ENCODE results near the gene ZNF24. TPM values are rescaled to one million over a fixed set of nuclear protein-coding genes. Genes with fewer than 3 reads are reported as not detected.

ZNF24 gene
- total RNA-seq, 1 experiment from 2014 or later, result 57.9 TPM

DNA sequence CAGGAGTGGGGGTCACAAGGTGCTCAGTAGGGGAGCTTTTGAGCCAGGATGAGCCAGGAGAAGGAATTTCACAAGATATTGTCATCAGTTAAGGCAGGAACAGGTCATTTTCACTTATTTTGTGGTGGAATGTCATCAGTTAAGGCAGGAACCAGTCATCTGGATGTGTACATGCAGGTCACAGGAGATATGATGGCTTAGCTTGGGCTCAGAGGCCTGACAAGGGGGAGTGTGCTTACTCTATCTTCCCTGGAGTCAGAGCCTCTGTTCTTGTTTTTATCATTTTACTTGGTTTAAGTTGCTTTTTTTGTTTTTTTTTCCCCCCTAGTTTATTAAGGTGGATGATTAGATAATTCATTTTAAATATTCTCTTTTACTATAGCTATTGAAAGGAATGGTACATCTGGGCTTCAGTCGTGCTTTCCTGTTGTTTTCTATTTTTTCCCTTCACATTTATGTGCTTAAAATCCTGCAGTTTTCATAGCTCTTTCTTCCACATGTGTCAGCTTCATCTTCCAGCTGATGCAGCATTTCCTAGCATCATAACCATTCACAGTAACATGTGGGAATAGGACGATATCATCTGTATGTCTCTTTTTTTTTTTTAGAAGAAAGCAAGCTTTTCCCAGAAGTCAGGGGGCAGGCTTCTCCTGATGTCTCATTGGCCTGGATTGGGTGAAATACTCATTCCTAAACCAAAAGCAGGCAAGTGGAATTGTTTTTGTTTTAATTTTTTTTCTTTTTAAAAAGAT lies 17.5 kb upstream of the ZNF24 start:
- peaks cover 5% of the 10 kb centered on the region; the same call in 1 of the 2 replicates for H3K27me3 Mint-ChIP-seq (ENCODE audit: low read depth)
- DNase-seq, result no peak
- Histone ChIP-seq H3K23me2 (ENCODE audit: insufficient read length, low read depth, low read length, poor library complexity, severe bottlenecking) (no peaks in the 10 kb centered on the region), H3T11ph (ENCODE audit: low read length) (no peak overlapping the region), H3K4me1 (ENCODE audit: insufficient read depth, low read length) (no peaks in the 10 kb centered on the region), H3K79me1 (ENCODE audit: insufficient read depth, low read depth, low read length, poor library complexity, severe bottlenecking) (no peaks in the 10 kb centered on the region), H4K91ac (ENCODE audit: insufficient read length, low read depth, low read length) (no peak overlapping the region), H2BK20ac (ENCODE audit: low read depth, low read length, poor library complexity, severe bottlenecking) (no peak overlapping the region), H3K27me3 (ENCODE audit: insufficient read depth, low read length) (no peaks in the 10 kb centered on the region), H3K9me3 (ENCODE audit: control insufficient read depth, low read depth, low read length) (no peaks in the 10 kb centered on the region), H3K27ac (ENCODE audit: insufficient read length, low read depth, low read length) (no peak overlapping the region), H3K4ac (ENCODE audit: low read depth, low read length) (no peak overlapping the region), H2BK15ac (ENCODE audit: low read depth, low read length) (no peak overlapping the region), H2BK120ac (ENCODE audit: low read depth, low read length, poor library complexity, severe bottlenecking) (no peak overlapping the region), H2AK5ac (ENCODE audit: insufficient read length, low read length) (no peak overlapping the region), H3K9ac (ENCODE audit: extremely low read depth, insufficient read length, low read length) (no peak overlapping the region), H4K20me1 (ENCODE audit: control insufficient read depth, insufficient read depth, insufficient read length) (no peaks in the 10 kb centered on the region), H4K5ac (ENCODE audit: insufficient read length, low read depth, low read length) (no peak overlapping the region), H3K79me2 (ENCODE audit: insufficient read depth, low read length) (no peaks in the 10 kb centered on the region), H2AFZ (ENCODE audit: low read length) (no peak overlapping the region), H3K56ac (ENCODE audit: insufficient read length, low read depth, low read length) (no peak overlapping the region), H2BK5ac (ENCODE audit: insufficient read length, low read length) (no peak overlapping the region), H3K14ac (ENCODE audit: insufficient read depth, low read length) (no peak overlapping the region), H2BK12ac (ENCODE audit: insufficient read length, low read depth, low read length) (no peak overlapping the region), H3K4me2 (ENCODE audit: insufficient read depth, insufficient read length, low read length) (no peak overlapping the region), H3K23ac (ENCODE audit: insufficient read length, low read depth, low read length) (no peak overlapping the region), H4K8ac (replicated peaks; ENCODE audit: insufficient read length, low read depth, low read length) (no peak overlapping the region), H3K18ac (ENCODE audit: insufficient read length, low read depth, low read length) (no peak overlapping the region)
- no CpG with 5 or more reads among the region's 2 CpGs for WGBS (ENCODE audit: extremely low coverage, insufficient read length, low lambda C conversion rate)
- peaks cover 5 to 7% of the 10 kb centered on the region in 2 experiments; a peak in 3 of 4 replicates for H3K4me1 Mint-ChIP-seq
- peaks cover 19% of the 10 kb centered on the region in 2 experiments for H3K9me3 Mint-ChIP-seq
- H3K36me3 Mint-ChIP-seq (ENCODE audit: insufficient read depth in 1 of 3, low read depth in 3 of 3), result peaks cover 5 to 15% (median 10%) of the 10 kb centered on the region in 3 experiments
- no peak overlapping the region for H3K27ac Mint-ChIP-seq
- TF ChIP-seq, protein P1, sequence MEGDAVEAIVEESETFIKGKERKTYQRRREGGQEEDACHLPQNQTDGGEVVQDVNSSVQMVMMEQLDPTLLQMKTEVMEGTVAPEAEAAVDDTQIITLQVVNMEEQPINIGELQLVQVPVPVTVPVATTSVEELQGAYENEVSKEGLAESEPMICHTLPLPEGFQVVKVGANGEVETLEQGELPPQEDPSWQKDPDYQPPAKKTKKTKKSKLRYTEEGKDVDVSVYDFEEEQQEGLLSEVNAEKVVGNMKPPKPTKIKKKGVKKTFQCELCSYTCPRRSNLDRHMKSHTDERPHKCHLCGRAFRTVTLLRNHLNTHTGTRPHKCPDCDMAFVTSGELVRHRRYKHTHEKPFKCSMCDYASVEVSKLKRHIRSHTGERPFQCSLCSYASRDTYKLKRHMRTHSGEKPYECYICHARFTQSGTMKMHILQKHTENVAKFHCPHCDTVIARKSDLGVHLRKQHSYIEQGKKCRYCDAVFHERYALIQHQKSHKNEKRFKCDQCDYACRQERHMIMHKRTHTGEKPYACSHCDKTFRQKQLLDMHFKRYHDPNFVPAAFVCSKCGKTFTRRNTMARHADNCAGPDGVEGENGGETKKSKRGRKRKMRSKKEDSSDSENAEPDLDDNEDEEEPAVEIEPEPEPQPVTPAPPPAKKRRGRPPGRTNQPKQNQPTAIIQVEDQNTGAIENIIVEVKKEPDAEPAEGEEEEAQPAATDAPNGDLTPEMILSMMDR (conservative IDR thresholded peaks at IDR 0.05), result no peak
- no peak overlapping the region for H3K4me3 Mint-ChIP-seq
